Stomach (tissue), 9 donors: ENCODE measurements around the gene PLEKHH1. TPM values are rescaled to one million over a fixed set of nuclear protein-coding genes. Genes with fewer than 3 reads are reported as not detected.

Experiments
- DNase-seq, 2 donors: peaks; one replicate each; pipeline versions ENCODE4 v3.0.0 to v3.0.0-alpha.2; 2013 to 2019
- H3K27ac ChIP-seq, 5 donors: fragments of 200-600 bp in 4 of 5; sonication (generic) in 4 of 5; one replicate each; pipeline ENCODE4 v1.5.1; 2013 to 2019; ENCODE audit warnings: mild to moderate bottlenecking in 1 of 5, moderate library complexity in 1 of 5
- H3K27me3 ChIP-seq, 3 donors: fragments of 200-600 bp; sonication (generic); one replicate each; pipeline ENCODE4 v1.5.1; 2017 to 2019; ENCODE audit warnings: mixed run types in 1 of 3
- H3K36me3 ChIP-seq, 4 donors: fragments of 200-600 bp; sonication (generic); 1 replicate in 3 of 4; 2 replicates in 1 of 4; pipeline ENCODE4 v1.5.1; 2016 to 2019
- H3K4me1 ChIP-seq, 4 donors: fragments of 200-600 bp; sonication (generic); one replicate each; pipeline ENCODE4 v1.5.1; 2016 to 2019
- H3K4me3 ChIP-seq, 4 donors: fragments of 200-600 bp; sonication (generic) in 3 of 4; one replicate each; pipeline ENCODE4 v1.5.1; 2016 to 2019; ENCODE audit warnings: mild to moderate bottlenecking in 1 of 4
- H3K9me3 ChIP-seq, 4 donors: fragments of 200-600 bp; sonication (generic); one replicate each; pipeline ENCODE4 v1.5.1; 2016 to 2019
- CTCF ChIP-seq, 7 experiments: fragments of 450-650 bp in 4 of 7; fragments of 200-600 bp in 3 of 7; sonication (generic) in 3 of 7; IDR thresholded peaks; one replicate each; pipeline ENCODE4 v1.5.1; 2016 to 2019; ENCODE audit warnings: antibody characterized with exemption in 7 of 7, control low read depth in 2 of 7, mild to moderate bottlenecking in 1 of 7
- EP300 ChIP-seq: sonication (generic); formaldehyde crosslinking; IDR thresholded peaks from one replicate; pipeline ENCODE4 v1.6.1; 2017; ENCODE audit warnings: antibody characterized with exemption
- POLR2A ChIP-seq, 4 donors: fragments of 450-650 bp; IDR thresholded peaks; one replicate each; pipeline ENCODE4 v1.6.1; 2016; ENCODE audit warnings: antibody characterized with exemption in 4 of 4, control low read depth in 2 of 4, mild to moderate bottlenecking in 1 of 4, moderate library complexity in 1 of 4
- POLR2AphosphoS5 ChIP-seq, 3 donors: sonication (generic); formaldehyde crosslinking; IDR thresholded peaks; one replicate each; pipeline ENCODE4 v1.6.1; 2016; ENCODE audit warnings: antibody characterized with exemption in 3 of 3
- WGBS, 5 donors: extraction: QIAGEN DNeasy Blood & Tissue Kit in 3 of 5; methylation state at CpG; one replicate each; pipeline versions ENCODE4 v1.1.5 to v1.1.7; 2013 to 2018; 5-methylcytosine and 5-hydroxymethylcytosine counted together
- intact Hi-C: fragments of 100-400 bp; cut with DNase I; formaldehyde crosslinking; loops from one replicate; pipeline ENCODE4 v1.15.1; 2023; ENCODE audit warnings: low total_unique reads
- polyA plus RNA-seq, 3 donors: library from polyadenylated mRNA; stranded (reverse); fragments of 200-250 nt; gene quantifications; one replicate each; pipeline ENCODE4 v1.2.3, GENCODE V29; 2013
- total RNA-seq, 5 donors: library from RNA; depleted of rRNA; stranded (reverse); fragments of >200 nt; gene quantifications; one replicate each; pipeline versions ENCODE4 v1.1.0 to v1.2.3, GENCODE V29; 2014 to 2016
- donor health status: healthy with polysubstance abuse.
- donor health status: Bipolar disorder and iron deficiency.
- donor health status: healthy.

The PLEKHH1 gene
- total and polyA plus RNA-seq, 8 donors = 3.8 to 136 (median 31.4) TPM

- H3K4me3 ChIP-seq = no peak overlapping the region
- intact Hi-C loops = loop anchor here (5.0 kb wide), 1 partner anchor 142 kb away; no protein-coding TSS in a partner anchor
- peaks cover 0 to 8% (median 3%) of the 10 kb centered on the region in 4 donors for H3K4me1 ChIP-seq
- H3K9me3 ChIP-seq = no peaks in the 10 kb centered on the region
- H3K27me3 ChIP-seq = no peaks in the 10 kb centered on the region
- H3K27ac ChIP-seq = no peak overlapping the region
- 68 to 87% (median 80%) methylated on average over 8 to 11 of the region's 11 CpGs for WGBS, 5 donors
- TF ChIP-seq POLR2A (IDR thresholded peaks at IDR 0.05) (no peak), EP300 (no peak), CTCF (IDR thresholded peaks at IDR 0.05) (no peak), POLR2AphosphoS5 (IDR thresholded peaks at IDR 0.05) (no peak)
- no peak for DNase-seq
- peaks cover 0 to 18% (median 7%) of the 10 kb centered on the region in 4 donors for H3K36me3 ChIP-seq
These were observed 36.0 kb downstream of the PLEKHH1 start for GRCh38 chr14:67569011-67569650.

- intact Hi-C loops = loop anchor here (5.0 kb wide), 1 partner anchor 142 kb away; no protein-coding TSS in a partner anchor
These were observed 36.7 kb downstream of the PLEKHH1 start for GRCh38 chr14:67569651-67570290.

GRCh38 chr14:67570453-67570852, 37.4 kb downstream of the PLEKHH1 start:
- intact Hi-C loops = no loop called here
- Histone ChIP-seq H3K36me3 (peaks cover under 1 to 28% (median 18%) of the 10 kb centered on the region in 4 donors), H3K9me3 (no peaks in the 10 kb centered on the region), H3K4me3 (no peak overlapping the region), H3K27me3 (no peaks in the 10 kb centered on the region), H3K4me1 (peaks cover 0 to 8% (median 3%) of the 10 kb centered on the region in 4 donors), H3K27ac (no peak overlapping the region)
- TF ChIP-seq POLR2AphosphoS5 (IDR thresholded peaks at IDR 0.05) = no peak
- no peak for TF ChIP-seq POLR2A (IDR thresholded peaks at IDR 0.05)
- no peak for TF ChIP-seq EP300
- TF ChIP-seq CTCF (IDR thresholded peaks at IDR 0.05) = no peak
- no peak for DNase-seq
- 82 to 91% (median 84%) methylated on average over 7 of the region's 7 CpGs for WGBS, 5 donors

More at GRCh38 chr14:67569651-67570290, 36.7 kb downstream of the PLEKHH1 start:
- H3K4me3 ChIP-seq = no peak overlapping the region
- 74 to 86% (median 80%) methylated on average over 4 of the region's 4 CpGs for WGBS, 5 donors
- no peaks in the 10 kb centered on the region for H3K27me3 ChIP-seq
- peaks cover 0 to 24% (median 12%) of the 10 kb centered on the region in 4 donors for H3K36me3 ChIP-seq
- no peak for TF ChIP-seq EP300
- no peak for TF ChIP-seq POLR2AphosphoS5 (IDR thresholded peaks at IDR 0.05)
- TF ChIP-seq POLR2A (IDR thresholded peaks at IDR 0.05) = no peak
- TF ChIP-seq CTCF (IDR thresholded peaks at IDR 0.05) = no peak
- DNase-seq = no peak
- no peak overlapping the region for H3K27ac ChIP-seq
- peaks cover 0 to 8% (median 3%) of the 10 kb centered on the region in 4 donors for H3K4me1 ChIP-seq
- no peaks in the 10 kb centered on the region for H3K9me3 ChIP-seq

- Histone ChIP-seq H3K4me3 (no peak overlapping the region), H3K27me3 (no peaks in the 10 kb centered on the region), H3K4me1 (peaks cover 0 to 8% (median 3%) of the 10 kb centered on the region in 4 donors), H3K27ac (no peak overlapping the region), H3K36me3 (peaks cover 3 to 33% (median 27%) of the 10 kb centered on the region in 4 donors), H3K9me3 (no peaks in the 10 kb centered on the region)
- 32 to 51% (median 46%) methylated on average over 11 to 14 of the region's 14 CpGs for WGBS, 5 donors
- peak; percentile 71 to 85 for DNase-seq
- intact Hi-C loops = no loop called here
- TF ChIP-seq CTCF (IDR thresholded peaks at IDR 0.05) (peak in 5 of 7 experiments; percentile 79 to 86 (median 84)), EP300 (no peak), POLR2A (IDR thresholded peaks at IDR 0.05) (no peak), POLR2AphosphoS5 (IDR thresholded peaks at IDR 0.05) (peak in 1 of 3 donors; percentile 23)
These were observed 38.3 kb downstream of the PLEKHH1 start for GRCh38 chr14:67571275-67571990.
